Osteoblast (primary cell): ENCODE data around the gene C15orf39. TPM values are rescaled to one million over a fixed set of nuclear protein-coding genes. Genes with fewer than 3 reads are reported as not detected.

Experiments used
- DNase-seq: peaks from one replicate; pipeline ENCODE4 v3.0.0; 2011; ENCODE audit warnings: low spot score, mixed read lengths; ENCODE audit not compliant: insufficient read length; ENCODE audit errors: missing footprints
- H2AFZ ChIP-seq: 2 replicates; pipeline ENCODE4 v1.6.0; 2011; ENCODE audit warnings: mild to moderate bottlenecking, low read length
- H3K27ac ChIP-seq: 2 replicates; pipeline ENCODE4 v1.5.1; 2011; ENCODE audit warnings: mild to moderate bottlenecking, low read depth, low read length, moderate library complexity
- H3K27me3 ChIP-seq: 2 replicates; pipeline ENCODE4 v1.6.0; 2012; ENCODE audit warnings: mild to moderate bottlenecking, control low read depth, inconsistent platforms, low read length, moderate library complexity; ENCODE audit not compliant: insufficient read depth
- H3K36me3 ChIP-seq: 2 replicates; pipeline ENCODE4 v1.5.1; 2011; ENCODE audit warnings: mild to moderate bottlenecking, low read length, control low read depth, moderate library complexity; ENCODE audit not compliant: insufficient read depth
- H3K4me1 ChIP-seq: 2 replicates; pipeline ENCODE4 v1.5.1; 2011; ENCODE audit warnings: mild to moderate bottlenecking, low read length, control low read depth, moderate library complexity; ENCODE audit not compliant: insufficient read depth
- H3K4me2 ChIP-seq: 2 replicates; pipeline ENCODE4 v1.6.0; 2011; ENCODE audit warnings: mild to moderate bottlenecking, low read length; ENCODE audit not compliant: insufficient read depth
- H3K4me3 ChIP-seq: fragments of 200-600 bp; sonication (generic); 3 replicates; pipeline ENCODE4 v1.5.1; 2012; ENCODE audit warnings: mild to moderate bottlenecking, low read length, inconsistent platforms; ENCODE audit not compliant: insufficient read depth
- H3K79me2 ChIP-seq: 2 replicates; pipeline ENCODE4 v1.6.0; 2012; ENCODE audit warnings: mild to moderate bottlenecking, low read length, control low read depth, inconsistent platforms; ENCODE audit not compliant: insufficient read depth
- H3K9me3 ChIP-seq: 2 replicates; pipeline ENCODE4 v1.5.1; 2011; ENCODE audit warnings: low read depth, low read length, control low read depth
- H4K20me1 ChIP-seq: 2 replicates; pipeline ENCODE4 v1.6.0; 2012; ENCODE audit warnings: mild to moderate bottlenecking, low read length, control low read depth; ENCODE audit not compliant: insufficient read depth
- CTCF ChIP-seq: IDR thresholded peaks from 2 replicates; pipeline ENCODE4 v1.5.1; 2011; ENCODE audit warnings: mild to moderate bottlenecking, low read depth, low read length, moderate library complexity; ENCODE audit errors: extremely low read depth
- total RNA-seq: library from RNA; depleted of rRNA; stranded (reverse); fragments of >200 nt; gene quantifications from 2 replicates; pipeline ENCODE4 v1.2.3, GENCODE V29; 2012

The C15orf39 gene
- total RNA-seq, 1 donor, result 6.5 TPM

GRCh38 chr15:75198560-75199356, 2.9 kb upstream of the C15orf39 start:
- H3K27me3 ChIP-seq, result peaks cover 11% of the 10 kb centered on the region
- peaks cover 12% of the 10 kb centered on the region for H3K4me1 ChIP-seq
- DNase-seq, result peak; percentile 90
- no peak for TF ChIP-seq CTCF
- no peaks in the 10 kb centered on the region for H3K9me3 ChIP-seq
- H3K36me3 ChIP-seq, result no peaks in the 10 kb centered on the region
- H4K20me1 ChIP-seq, result peaks cover 9% of the 10 kb centered on the region
- no peak overlapping the region for H3K4me2 ChIP-seq
- H3K79me2 ChIP-seq, result peaks cover 23% of the 10 kb centered on the region
- no peak overlapping the region for H3K27ac ChIP-seq
- no peak overlapping the region for H3K4me3 ChIP-seq
- H2AFZ ChIP-seq, result no peak overlapping the region

GRCh38 chr15:75199357-75199940, 2.2 kb upstream of the C15orf39 start:
- Histone ChIP-seq H3K27ac (no peak overlapping the region), H3K4me2 (no peak overlapping the region), H4K20me1 (peaks cover 14% of the 10 kb centered on the region), H3K79me2 (peaks cover 30% of the 10 kb centered on the region), H3K9me3 (no peaks in the 10 kb centered on the region), H3K27me3 (peaks cover 11% of the 10 kb centered on the region), H3K4me1 (peaks cover 19% of the 10 kb centered on the region), H2AFZ (no peak overlapping the region), H3K4me3 (no peak overlapping the region), H3K36me3 (no peaks in the 10 kb centered on the region)
- TF ChIP-seq CTCF, result no peak
- peak; percentile 21 for DNase-seq

GRCh38 chr15:75200391-75200764, 1.3 kb upstream of the C15orf39 start:
- H3K27me3 ChIP-seq, result peaks cover 11% of the 10 kb centered on the region
- peaks cover 20% of the 10 kb centered on the region for H4K20me1 ChIP-seq
- no peak overlapping the region for H3K4me2 ChIP-seq
- H3K36me3 ChIP-seq, result no peaks in the 10 kb centered on the region
- H3K27ac ChIP-seq, result no peak overlapping the region
- peaks cover 22% of the 10 kb centered on the region for H3K4me1 ChIP-seq
- DNase-seq, result no peak
- TF ChIP-seq CTCF, result no peak
- H3K9me3 ChIP-seq, result no peaks in the 10 kb centered on the region
- H3K4me3 ChIP-seq, result no peak overlapping the region
- no peak overlapping the region for H2AFZ ChIP-seq
- peaks cover 39% of the 10 kb centered on the region for H3K79me2 ChIP-seq
